ENCODE results near the gene BZW1.

The BZW1 gene

DNA sequence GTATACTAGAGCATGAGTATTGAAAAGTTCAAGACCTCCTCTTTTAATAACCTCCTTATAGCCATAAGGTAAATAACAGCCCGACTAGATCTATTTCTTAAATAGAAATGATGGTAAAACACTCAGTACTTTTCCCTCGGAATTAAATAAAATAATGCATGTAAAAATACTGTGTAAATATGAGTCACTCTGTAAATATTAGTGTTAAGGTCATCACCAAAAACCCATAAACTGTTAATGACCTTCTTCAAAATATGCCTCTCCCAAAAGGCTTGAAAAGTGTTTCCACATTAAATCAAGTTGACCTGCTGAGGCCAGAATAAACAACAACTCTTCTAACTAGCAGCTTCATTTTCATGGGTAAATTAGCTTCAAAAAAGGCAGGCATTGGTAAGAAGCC lies 25.3 kb upstream of the BZW1 start:
- H4K8ac ChIP-seq (ENCODE audit: low read depth, low read length), result no peak overlapping the region
- no peak overlapping the region for H3K4ac ChIP-seq (ENCODE audit: low read length)
- H3K79me1 ChIP-seq (ENCODE audit: low read depth, low read length), result no peaks in the 10 kb centered on the region
- H3K14ac ChIP-seq (ENCODE audit: low read length), result no peak overlapping the region
- no peak overlapping the region for H2AFZ ChIP-seq (ENCODE audit: low read length)
- WGBS, 2 donors (ENCODE audit: extremely low coverage in 2 of 2, insufficient read length in 2 of 2, insufficient replicate concordance in 1 of 2), result no CpG with 5 or more reads among the region's 2 CpGs
- no peak overlapping the region for H3K23ac ChIP-seq (ENCODE audit: low read depth, low read length, poor library complexity)
- no peak overlapping the region for H3K4me2 ChIP-seq (ENCODE audit: insufficient read depth, low read length, poor library complexity, severe bottlenecking)
- H3K4me1 ChIP-seq (ENCODE audit: control insufficient read depth in 2 of 2, insufficient read depth in 1 of 2, low read depth in 1 of 2, low read length in 2 of 2), result no peaks in the 10 kb centered on the region
- no peak for DNase-seq (ENCODE audit: low spot score)
- H2BK120ac ChIP-seq (ENCODE audit: low read depth, low read length), result no peak overlapping the region
- no peak overlapping the region for H4K91ac ChIP-seq (ENCODE audit: low read depth, low read length, poor library complexity)
- peaks cover 0 to 16% (median 0%) of the 10 kb centered on the region in 3 experiments for H3K27me3 ChIP-seq (ENCODE audit: control insufficient read depth in 3 of 3, insufficient read depth in 3 of 3, low read depth in 1 of 3, low read length in 3 of 3)
- no peaks in the 10 kb centered on the region for H3K9me3 ChIP-seq (replicated peaks in 1 of 2; ENCODE audit: control insufficient read depth in 2 of 2, insufficient read depth in 1 of 2, low read depth in 1 of 2, low read length in 2 of 2)
- H3K27ac ChIP-seq (replicated peaks; ENCODE audit: low read length), result no peak overlapping the region
- H3K18ac ChIP-seq (ENCODE audit: low read length), result no peak overlapping the region
- H3K9ac ChIP-seq (ENCODE audit: low read depth, low read length, poor library complexity), result no peak overlapping the region
- no peak overlapping the region for H2BK15ac ChIP-seq (ENCODE audit: low read length)
- H3K4me3 ChIP-seq (ENCODE audit: low read length in 2 of 2), result no peak overlapping the region
- H2BK12ac ChIP-seq (ENCODE audit: low read length), result no peak overlapping the region
- no peak overlapping the region for H2AK5ac ChIP-seq (ENCODE audit: low read depth, low read length)
- H2BK5ac ChIP-seq (ENCODE audit: low read length), result no peak overlapping the region
- no peaks in the 10 kb centered on the region for H3K36me3 ChIP-seq (replicated peaks in 1 of 2; ENCODE audit: control insufficient read depth in 2 of 2, insufficient read depth in 2 of 2, low read length in 2 of 2)

- no CpG with 5 or more reads among the region's 3 CpGs for WGBS, 2 donors (ENCODE audit: extremely low coverage in 2 of 2, insufficient read length in 2 of 2, insufficient replicate concordance in 1 of 2)
Measured at GRCh38 chr2:200786826-200787225, 24.9 kb upstream of the BZW1 start.

DNA sequence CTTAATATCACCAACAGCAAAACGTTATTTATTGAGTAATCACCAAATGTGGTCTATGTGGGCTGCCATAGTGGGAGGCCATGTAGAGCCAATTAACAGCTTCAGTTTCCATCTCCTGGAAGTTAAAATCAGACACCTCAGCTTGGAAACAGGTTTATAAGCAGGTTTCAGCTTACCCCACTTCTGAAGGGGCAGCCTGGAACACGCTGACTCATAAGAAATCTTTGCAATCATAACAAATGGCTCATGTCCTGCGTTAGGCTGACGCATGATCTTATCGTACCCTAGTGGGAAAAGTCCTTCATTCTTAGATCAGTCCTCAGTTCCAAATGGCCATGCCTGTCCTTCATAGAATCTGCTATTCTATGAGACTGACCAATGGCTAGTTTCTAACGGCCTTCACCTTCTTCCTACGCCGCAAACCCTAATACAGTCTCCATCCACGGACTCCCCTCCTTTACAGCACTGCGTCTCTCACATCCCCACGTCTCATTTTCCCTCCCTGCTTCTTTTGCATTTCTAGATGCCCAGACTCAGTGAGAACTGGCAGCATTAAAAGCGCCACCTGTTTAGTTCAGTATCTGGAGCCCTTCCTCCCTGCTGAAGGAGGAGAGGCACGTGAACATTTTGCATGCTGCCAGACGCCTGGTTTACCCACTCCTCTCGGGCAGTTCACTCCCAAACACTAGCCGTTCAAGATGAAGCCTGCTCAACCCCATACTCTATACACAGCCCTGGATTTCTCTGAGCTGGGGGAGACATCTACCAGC lies 24.2 kb upstream of the BZW1 start:
- H3K79me1 ChIP-seq (ENCODE audit: low read depth, low read length), result no peaks in the 10 kb centered on the region
- no peaks in the 10 kb centered on the region for H3K9me3 ChIP-seq (replicated peaks in 1 of 2; ENCODE audit: control insufficient read depth in 2 of 2, insufficient read depth in 1 of 2, low read depth in 1 of 2, low read length in 2 of 2)
- no peak overlapping the region for H4K91ac ChIP-seq (ENCODE audit: low read depth, low read length, poor library complexity)
- H2BK15ac ChIP-seq (ENCODE audit: low read length), result no peak overlapping the region
- H3K4ac ChIP-seq (ENCODE audit: low read length), result no peak overlapping the region
- no peak overlapping the region for H4K8ac ChIP-seq (ENCODE audit: low read depth, low read length)
- no peaks in the 10 kb centered on the region for H3K36me3 ChIP-seq (replicated peaks in 1 of 2; ENCODE audit: control insufficient read depth in 2 of 2, insufficient read depth in 2 of 2, low read length in 2 of 2)
- no peak overlapping the region for H2BK12ac ChIP-seq (ENCODE audit: low read length)
- no peak overlapping the region for H3K18ac ChIP-seq (ENCODE audit: low read length)
- no peak overlapping the region for H3K23ac ChIP-seq (ENCODE audit: low read depth, low read length, poor library complexity)
- H2BK120ac ChIP-seq (ENCODE audit: low read depth, low read length), result no peak overlapping the region
- H3K4me1 ChIP-seq (ENCODE audit: control insufficient read depth in 2 of 2, insufficient read depth in 1 of 2, low read depth in 1 of 2, low read length in 2 of 2), result no peaks in the 10 kb centered on the region
- no peak for DNase-seq (ENCODE audit: low spot score)
- WGBS, 2 donors (ENCODE audit: extremely low coverage in 2 of 2, insufficient read length in 2 of 2, insufficient replicate concordance in 1 of 2), result 100% methylated on average over 5 of the region's 16 CpGs; no CpG with 5 or more reads in 1 of the 2 donors
- H3K4me3 ChIP-seq (ENCODE audit: low read length in 2 of 2), result no peak overlapping the region
- no peak overlapping the region for H3K27ac ChIP-seq (replicated peaks; ENCODE audit: low read length)
- no peak overlapping the region for H2AK5ac ChIP-seq (ENCODE audit: low read depth, low read length)
- no peak overlapping the region for H3K9ac ChIP-seq (ENCODE audit: low read depth, low read length, poor library complexity)
- no peak overlapping the region for H2AFZ ChIP-seq (ENCODE audit: low read length)
- H3K4me2 ChIP-seq (ENCODE audit: insufficient read depth, low read length, poor library complexity, severe bottlenecking), result no peak overlapping the region
- H3K14ac ChIP-seq (ENCODE audit: low read length), result no peak overlapping the region
- H3K27me3 ChIP-seq (ENCODE audit: control insufficient read depth in 3 of 3, insufficient read depth in 3 of 3, low read depth in 1 of 3, low read length in 3 of 3), result peaks cover 0 to 12% (median 0%) of the 10 kb centered on the region in 3 experiments
- no peak overlapping the region for H2BK5ac ChIP-seq (ENCODE audit: low read length)

More at GRCh38 chr2:200786826-200787225, 24.9 kb upstream of the BZW1 start:
- H2BK15ac ChIP-seq (ENCODE audit: low read length), result no peak overlapping the region
- DNase-seq (ENCODE audit: low spot score), result no peak
- no peak overlapping the region for H3K9ac ChIP-seq (ENCODE audit: low read depth, low read length, poor library complexity)
- no peak overlapping the region for H3K23ac ChIP-seq (ENCODE audit: low read depth, low read length, poor library complexity)
- no peak overlapping the region for H3K14ac ChIP-seq (ENCODE audit: low read length)
- H3K27me3 ChIP-seq (ENCODE audit: control insufficient read depth in 3 of 3, insufficient read depth in 3 of 3, low read depth in 1 of 3, low read length in 3 of 3), result peaks cover 0 to 17% (median 0%) of the 10 kb centered on the region in 3 experiments
- no peak overlapping the region for H3K4me3 ChIP-seq (ENCODE audit: low read length in 2 of 2)
- no peak overlapping the region for H2BK12ac ChIP-seq (ENCODE audit: low read length)
- H3K9me3 ChIP-seq (replicated peaks in 1 of 2; ENCODE audit: control insufficient read depth in 2 of 2, insufficient read depth in 1 of 2, low read depth in 1 of 2, low read length in 2 of 2), result no peaks in the 10 kb centered on the region
- no peak overlapping the region for H4K91ac ChIP-seq (ENCODE audit: low read depth, low read length, poor library complexity)
- H3K4me2 ChIP-seq (ENCODE audit: insufficient read depth, low read length, poor library complexity, severe bottlenecking), result no peak overlapping the region
- H3K18ac ChIP-seq (ENCODE audit: low read length), result no peak overlapping the region
- H2BK5ac ChIP-seq (ENCODE audit: low read length), result no peak overlapping the region
- H2BK120ac ChIP-seq (ENCODE audit: low read depth, low read length), result no peak overlapping the region
- H3K27ac ChIP-seq (replicated peaks; ENCODE audit: low read length), result no peak overlapping the region
- no peak overlapping the region for H3K4ac ChIP-seq (ENCODE audit: low read length)
- no peak overlapping the region for H2AFZ ChIP-seq (ENCODE audit: low read length)
- H2AK5ac ChIP-seq (ENCODE audit: low read depth, low read length), result no peak overlapping the region
- no peak overlapping the region for H4K8ac ChIP-seq (ENCODE audit: low read depth, low read length)
- no peaks in the 10 kb centered on the region for H3K36me3 ChIP-seq (replicated peaks in 1 of 2; ENCODE audit: control insufficient read depth in 2 of 2, insufficient read depth in 2 of 2, low read length in 2 of 2)
- no peaks in the 10 kb centered on the region for H3K79me1 ChIP-seq (ENCODE audit: low read depth, low read length)
- H3K4me1 ChIP-seq (ENCODE audit: control insufficient read depth in 2 of 2, insufficient read depth in 1 of 2, low read depth in 1 of 2, low read length in 2 of 2), result no peaks in the 10 kb centered on the region

DNA sequence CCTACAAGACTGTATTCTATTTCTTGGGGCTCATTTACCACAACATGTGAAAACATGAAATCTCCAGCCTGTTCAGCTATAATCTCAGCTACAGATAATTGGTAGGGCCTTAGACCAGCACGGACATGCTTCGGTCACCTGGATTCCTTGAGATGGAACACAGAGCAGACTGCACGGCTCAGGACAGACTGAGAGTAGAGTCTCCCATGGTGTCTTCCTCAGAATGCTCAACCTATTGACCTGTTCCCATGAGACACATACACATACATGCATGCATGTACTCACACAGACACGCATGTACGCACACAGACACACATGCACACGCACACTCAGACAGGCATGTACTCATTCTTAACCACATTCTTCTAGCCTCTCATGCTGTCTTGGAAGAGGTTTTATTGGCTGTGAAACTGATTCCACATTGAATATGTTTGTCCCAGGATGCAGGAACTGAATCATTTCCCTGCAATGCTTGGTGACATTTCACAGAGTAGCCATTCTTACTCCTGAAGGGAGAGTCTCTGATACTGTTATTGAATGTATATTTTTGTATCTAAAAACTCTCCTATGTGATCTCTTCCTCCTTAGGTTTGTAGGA lies 23.5 kb upstream of the BZW1 start:
- Histone ChIP-seq H3K4me1 (ENCODE audit: control insufficient read depth in 2 of 2, insufficient read depth in 1 of 2, low read depth in 1 of 2, low read length in 2 of 2) (no peaks in the 10 kb centered on the region), H3K4me2 (ENCODE audit: insufficient read depth, low read length, poor library complexity, severe bottlenecking) (no peak overlapping the region), H2BK15ac (ENCODE audit: low read length) (no peak overlapping the region), H3K9ac (ENCODE audit: low read depth, low read length, poor library complexity) (no peak overlapping the region), H2AFZ (ENCODE audit: low read length) (no peak overlapping the region), H4K91ac (ENCODE audit: low read depth, low read length, poor library complexity) (no peak overlapping the region), H3K9me3 (replicated peaks in 1 of 2; ENCODE audit: control insufficient read depth in 2 of 2, insufficient read depth in 1 of 2, low read depth in 1 of 2, low read length in 2 of 2) (no peaks in the 10 kb centered on the region), H2BK12ac (ENCODE audit: low read length) (no peak overlapping the region), H3K4ac (ENCODE audit: low read length) (no peak overlapping the region), H3K79me1 (ENCODE audit: low read depth, low read length) (no peaks in the 10 kb centered on the region), H3K18ac (ENCODE audit: low read length) (no peak overlapping the region), H3K36me3 (replicated peaks in 1 of 2; ENCODE audit: control insufficient read depth in 2 of 2, insufficient read depth in 2 of 2, low read length in 2 of 2) (no peaks in the 10 kb centered on the region), H2BK5ac (ENCODE audit: low read length) (no peak overlapping the region), H2BK120ac (ENCODE audit: low read depth, low read length) (no peak overlapping the region), H3K27ac (replicated peaks; ENCODE audit: low read length) (no peak overlapping the region), H4K8ac (ENCODE audit: low read depth, low read length) (no peak overlapping the region), H3K4me3 (ENCODE audit: low read length in 2 of 2) (no peak overlapping the region), H3K27me3 (ENCODE audit: control insufficient read depth in 3 of 3, insufficient read depth in 3 of 3, low read depth in 1 of 3, low read length in 3 of 3) (peaks cover 0 to 11% (median 0%) of the 10 kb centered on the region in 3 experiments), H3K14ac (ENCODE audit: low read length) (no peak overlapping the region), H2AK5ac (ENCODE audit: low read depth, low read length) (no peak overlapping the region), H3K23ac (ENCODE audit: low read depth, low read length, poor library complexity) (no peak overlapping the region)
- WGBS, 2 donors (ENCODE audit: extremely low coverage in 2 of 2, insufficient read length in 2 of 2, insufficient replicate concordance in 1 of 2), result no CpG with 5 or more reads among the region's 6 CpGs
- DNase-seq (ENCODE audit: low spot score), result no peak

Data from neuronal stem cell (in vitro differentiated cells).